DOHH2 (cell line): ENCODE measurements around the gene SART3.

ENCODE experiments used
- EZH2phosphoT487 ChIP-seq: fragments of 200-600 bp; sonication (generic); IDR thresholded peaks from 2 replicates; pipeline ENCODE4 v1.6.1; 2017; ENCODE audit warnings: borderline replicate concordance, mild to moderate bottlenecking, antibody characterized with exemption, low read length, moderate library complexity, mixed read lengths
- TF ChIP-seq, protein P1 (sequence below): fragments of 200-600 bp; sonication (generic); IDR thresholded peaks from one replicate; pipeline ENCODE4 v1.5.1; 2014; ENCODE audit warnings: antibody characterized with exemption, mild to moderate bottlenecking, low read depth, low read length; ENCODE audit not compliant: poor library complexity, severe bottlenecking

DNA sequence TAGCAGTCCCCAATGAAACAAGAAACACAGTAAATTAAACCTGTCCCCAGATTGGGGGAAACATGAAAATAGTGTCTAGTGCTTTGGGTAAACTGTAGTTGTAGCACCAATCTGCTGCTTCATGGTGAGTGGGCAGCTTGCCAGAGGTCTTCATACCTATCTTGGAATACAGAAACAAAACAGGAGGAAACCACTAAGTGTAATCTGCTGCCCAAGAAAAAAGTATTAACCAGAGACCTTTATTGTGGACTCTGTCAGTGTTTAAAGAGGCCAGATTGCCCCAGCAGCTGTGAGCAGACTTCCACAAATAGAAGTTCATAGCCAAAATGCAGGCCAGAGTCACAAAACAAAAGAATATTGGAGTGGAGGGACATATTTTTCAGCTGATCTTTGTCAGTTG, 3.8 kb upstream of the SART3 start:
- TF ChIP-seq, protein P1, sequence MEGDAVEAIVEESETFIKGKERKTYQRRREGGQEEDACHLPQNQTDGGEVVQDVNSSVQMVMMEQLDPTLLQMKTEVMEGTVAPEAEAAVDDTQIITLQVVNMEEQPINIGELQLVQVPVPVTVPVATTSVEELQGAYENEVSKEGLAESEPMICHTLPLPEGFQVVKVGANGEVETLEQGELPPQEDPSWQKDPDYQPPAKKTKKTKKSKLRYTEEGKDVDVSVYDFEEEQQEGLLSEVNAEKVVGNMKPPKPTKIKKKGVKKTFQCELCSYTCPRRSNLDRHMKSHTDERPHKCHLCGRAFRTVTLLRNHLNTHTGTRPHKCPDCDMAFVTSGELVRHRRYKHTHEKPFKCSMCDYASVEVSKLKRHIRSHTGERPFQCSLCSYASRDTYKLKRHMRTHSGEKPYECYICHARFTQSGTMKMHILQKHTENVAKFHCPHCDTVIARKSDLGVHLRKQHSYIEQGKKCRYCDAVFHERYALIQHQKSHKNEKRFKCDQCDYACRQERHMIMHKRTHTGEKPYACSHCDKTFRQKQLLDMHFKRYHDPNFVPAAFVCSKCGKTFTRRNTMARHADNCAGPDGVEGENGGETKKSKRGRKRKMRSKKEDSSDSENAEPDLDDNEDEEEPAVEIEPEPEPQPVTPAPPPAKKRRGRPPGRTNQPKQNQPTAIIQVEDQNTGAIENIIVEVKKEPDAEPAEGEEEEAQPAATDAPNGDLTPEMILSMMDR, result no peak
- no peak for TF ChIP-seq EZH2phosphoT487
